GM18909 (cell line): ENCODE measurements around the gene EPHB1.

Experiments
- ATAC-seq: cut with Tn5 transposase; IDR thresholded peaks from one replicate; pipeline ENCODE4 v1.9.1; 2021; ENCODE audit warnings: mild to moderate bottlenecking; ENCODE audit not compliant: unreplicated experiment, poor library complexity

The EPHB1 gene

DNA sequence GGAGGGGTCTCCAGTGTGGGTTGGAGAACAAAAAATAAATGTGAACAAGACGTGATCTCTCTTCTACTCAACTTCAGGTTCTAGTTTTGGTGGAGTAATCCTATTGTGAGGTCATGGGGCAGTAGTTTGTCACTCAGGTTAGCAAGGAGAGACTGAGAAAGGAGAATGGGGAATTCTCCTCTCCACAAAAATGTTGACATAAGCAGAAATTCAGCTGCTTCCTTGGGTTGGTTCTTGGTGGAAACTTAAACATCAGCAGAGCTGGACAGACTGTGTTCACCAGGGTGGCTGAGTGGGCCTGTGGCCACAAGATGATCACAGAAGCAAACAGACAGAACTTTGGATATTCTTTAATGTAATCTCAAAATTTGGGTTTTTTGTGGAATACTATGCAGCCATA, 78.7 kb downstream of the EPHB1 start:
- ATAC-seq = no peak

GRCh38 chr3:134874737-134875413, 79.8 kb downstream of the EPHB1 start:
- peak; percentile 50 for ATAC-seq

DNA sequence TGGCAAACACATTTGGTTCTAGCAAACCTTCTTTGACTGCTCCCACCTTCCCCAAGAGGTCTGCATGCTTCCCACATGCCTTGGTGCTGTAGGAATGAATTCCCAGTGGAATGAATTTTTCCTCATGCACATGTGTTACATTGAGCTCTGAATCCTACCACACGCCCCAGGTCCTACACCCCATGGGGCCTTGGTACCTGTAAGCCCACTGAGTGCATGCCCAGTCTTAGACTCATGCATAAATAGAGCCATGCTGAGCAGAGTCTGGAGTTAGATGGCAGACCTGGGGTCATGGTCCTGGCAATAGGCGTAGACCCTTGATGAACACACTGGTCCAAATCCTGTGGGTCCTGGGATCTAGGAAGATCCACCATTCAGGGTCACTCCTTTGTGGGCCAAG, 81.8 kb downstream of the EPHB1 start:
- ATAC-seq = no peak

DNA sequence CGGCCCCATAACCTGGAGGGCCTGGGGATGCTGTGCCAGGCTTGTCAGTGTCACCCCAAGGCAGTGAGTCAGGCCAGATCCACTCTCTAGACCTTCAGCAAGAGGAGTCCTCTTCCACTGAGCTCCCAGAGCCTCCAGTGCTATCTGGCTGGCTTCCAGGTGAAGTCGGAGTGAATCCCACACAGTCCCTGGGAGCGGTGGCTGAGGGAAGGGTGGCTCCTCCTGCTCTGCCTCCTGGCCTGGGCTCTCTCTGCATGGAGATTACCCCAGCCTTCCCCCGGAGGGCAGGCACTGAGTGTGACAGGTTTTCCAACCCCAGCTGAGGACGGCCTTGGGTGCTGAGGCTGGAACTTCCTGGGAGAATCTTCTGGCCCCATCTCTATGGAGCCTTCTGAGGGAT, 82.7 kb downstream of the EPHB1 start:
- ATAC-seq = no peak

DNA sequence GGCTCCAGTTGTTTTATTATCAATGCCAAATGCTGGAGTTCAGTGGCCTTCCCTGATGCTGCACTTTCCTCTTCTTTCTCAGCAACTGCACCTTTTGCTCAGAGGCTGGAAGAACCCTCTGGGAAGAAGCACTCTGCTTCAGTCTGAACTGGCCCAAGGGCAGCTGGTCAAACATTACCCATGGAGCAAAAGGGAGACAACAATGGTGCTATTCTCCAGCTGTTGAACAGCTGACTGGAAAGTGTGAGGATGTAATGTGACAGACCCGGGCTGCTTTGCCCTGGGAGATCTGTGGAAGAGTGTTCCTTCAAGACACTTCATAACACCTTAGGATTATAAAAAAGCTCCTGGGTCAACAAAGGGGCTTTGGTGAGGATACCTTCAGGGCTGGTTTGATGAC, 84.9 kb downstream of the EPHB1 start:
- ATAC-seq = no peak

GRCh38 chr3:134880431-134880830, 85.4 kb downstream of the EPHB1 start:
- ATAC-seq = no peak

DNA sequence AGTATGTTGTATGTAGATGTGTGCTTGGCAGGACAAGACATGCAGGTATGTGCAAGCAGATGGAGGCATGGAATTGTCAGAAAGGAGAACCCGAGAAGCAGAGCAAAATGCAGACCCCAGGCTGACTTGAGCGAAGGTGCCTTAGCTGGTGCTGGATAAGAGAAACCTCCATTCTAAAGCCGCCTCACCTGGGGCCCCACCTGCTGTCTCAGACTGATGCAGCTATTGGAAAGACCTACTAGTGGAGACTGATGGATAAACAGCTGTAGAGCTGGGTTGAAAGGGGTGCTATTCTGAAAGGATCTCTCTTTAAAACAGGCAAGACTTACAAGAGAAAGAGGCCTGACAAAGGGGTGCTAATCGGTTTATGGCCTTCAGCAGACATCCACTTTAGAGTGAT, 86.2 kb downstream of the EPHB1 start:
- no peak for ATAC-seq

GRCh38 chr3:134883697-134884385, 88.8 kb downstream of the EPHB1 start:
- ATAC-seq = no peak

- peak; percentile 93 for ATAC-seq
Measured at GRCh38 chr3:134885877-134886621, 91.0 kb downstream of the EPHB1 start.

DNA sequence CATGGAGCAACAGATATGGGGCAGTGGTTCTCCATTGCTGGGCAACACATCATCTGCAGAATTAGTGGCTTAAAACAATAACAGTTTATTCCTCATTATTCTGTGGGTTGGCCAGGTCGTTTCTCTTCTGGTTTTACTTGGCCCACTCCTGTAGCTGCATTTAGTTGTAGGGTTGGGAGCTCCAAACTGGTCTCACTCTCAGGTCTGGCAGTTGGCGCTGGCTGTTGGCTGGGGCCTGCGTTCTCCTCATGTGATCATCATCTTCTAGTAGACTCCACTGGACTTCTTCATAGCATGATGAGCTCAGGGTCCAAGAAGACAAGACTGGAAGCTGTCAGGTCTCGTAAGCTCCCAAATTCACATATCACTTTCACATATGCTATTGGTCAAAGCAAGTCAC, 91.9 kb downstream of the EPHB1 start:
- ATAC-seq = no peak

GRCh38 chr3:134887536-134887935, 92.5 kb downstream of the EPHB1 start:
- ATAC-seq = no peak

DNA sequence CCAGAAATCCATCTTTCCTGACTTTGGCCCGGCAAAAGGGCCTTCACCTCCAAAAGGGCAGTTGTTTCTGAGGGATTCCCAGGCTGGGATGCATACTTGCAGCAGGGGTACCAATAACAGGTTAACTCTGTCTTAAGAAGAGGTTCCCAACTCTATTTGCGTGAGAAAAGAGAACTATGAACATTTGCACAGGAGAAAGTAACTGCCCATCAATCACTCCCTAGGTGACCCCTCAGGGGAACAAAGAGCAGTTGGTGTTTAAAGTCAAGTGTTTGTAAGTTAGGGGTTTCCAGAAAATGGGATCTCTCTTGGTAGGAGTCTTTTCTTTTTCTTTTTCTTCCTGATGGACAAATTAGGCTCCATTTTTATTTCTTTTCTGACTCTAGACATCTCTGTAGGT, 97.3 kb downstream of the EPHB1 start:
- ATAC-seq = no peak

DNA sequence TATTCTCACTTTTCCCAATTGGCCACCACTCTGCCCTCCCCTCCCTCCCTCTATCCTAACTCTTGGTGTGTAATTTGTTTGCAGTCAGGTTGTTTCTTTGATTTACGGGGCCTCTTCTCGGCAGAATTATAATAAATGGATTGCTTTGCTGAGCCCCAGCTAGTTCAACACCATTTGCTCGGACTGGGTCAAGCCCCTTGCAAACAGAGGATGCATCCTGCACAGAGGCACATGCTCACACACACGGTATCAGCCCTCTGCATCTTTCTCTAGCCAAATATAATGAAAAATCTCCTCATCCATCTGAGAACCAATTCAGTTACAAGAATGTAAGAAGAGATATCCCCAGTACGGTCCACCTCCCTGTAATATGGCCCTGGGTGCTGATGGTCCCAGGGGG, 97.7 kb downstream of the EPHB1 start:
- no peak for ATAC-seq

DNA sequence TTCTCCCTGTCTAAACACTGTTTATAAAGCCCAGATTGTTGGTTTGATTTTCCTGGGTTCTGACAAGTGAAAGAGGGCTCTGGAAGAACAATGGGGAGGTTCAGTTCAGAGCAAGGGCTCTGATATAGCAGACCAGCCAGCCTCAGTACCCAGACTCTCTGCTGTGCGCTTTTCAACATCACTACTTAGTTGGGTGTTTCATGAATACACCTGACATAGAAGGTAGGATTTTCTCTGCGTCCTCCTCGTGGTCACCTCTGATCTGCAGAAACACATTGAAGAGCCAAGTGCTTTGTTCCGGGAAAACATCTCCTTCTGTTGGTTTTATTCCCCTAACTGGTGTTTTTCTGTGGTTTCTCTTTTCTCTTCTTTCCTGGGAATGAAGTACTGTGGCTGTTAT, 99.5 kb downstream of the EPHB1 start:
- no peak for ATAC-seq

GRCh38 chr3:134895181-134895580, 100.1 kb downstream of the EPHB1 start:
- no peak for ATAC-seq

GRCh38 chr3:134896141-134896540, 101.1 kb downstream of the EPHB1 start:
- no peak for ATAC-seq

GRCh38 chr3:134896696-134897095, 101.6 kb downstream of the EPHB1 start:
- ATAC-seq = no peak

DNA sequence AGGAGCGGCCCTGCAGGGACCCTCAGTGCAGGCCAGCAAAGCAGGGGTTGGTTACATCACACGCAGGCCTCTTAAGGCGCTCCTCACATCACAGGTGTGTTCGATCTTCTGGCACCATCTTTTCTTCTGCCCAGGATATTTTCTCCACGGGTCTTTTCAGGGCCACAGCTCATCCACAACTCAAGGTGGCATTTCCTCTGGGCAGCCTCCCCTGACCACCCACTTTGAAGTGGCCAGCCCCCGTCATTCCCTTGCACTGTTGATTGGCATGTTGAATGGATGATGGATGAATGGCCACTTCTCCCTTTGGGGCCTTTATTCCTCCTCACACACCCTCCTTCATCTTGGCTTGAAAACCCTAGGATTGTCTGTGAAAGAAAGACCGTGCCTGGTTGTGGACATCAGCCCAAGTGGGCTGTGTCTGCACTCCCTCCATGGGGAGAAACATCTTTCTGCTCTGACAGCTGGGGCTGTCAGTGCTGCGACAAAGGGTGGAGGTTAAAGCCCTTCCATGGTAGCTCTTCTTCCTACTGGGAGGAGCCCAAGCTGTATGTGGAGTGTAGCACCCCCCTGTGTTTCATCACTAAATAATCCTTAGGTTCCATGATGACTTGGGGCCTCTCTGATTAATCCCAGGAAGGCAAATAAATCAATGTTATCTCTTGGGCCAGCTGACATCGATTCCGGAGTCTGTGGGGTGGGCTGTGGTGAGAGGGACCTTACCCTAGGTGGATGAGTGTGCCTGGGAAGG, 102.5 kb downstream of the EPHB1 start:
- ATAC-seq = no peak

- ATAC-seq = no peak
Measured at GRCh38 chr3:134898181-134898754, 103.2 kb downstream of the EPHB1 start.

- no peak for ATAC-seq
Measured at GRCh38 chr3:134899786-134900185, 104.7 kb downstream of the EPHB1 start.
